Uterus (tissue), 4 donors: ENCODE results near the gene UPK1A. TPM values are rescaled to one million over a fixed set of nuclear protein-coding genes. Genes with fewer than 3 reads are reported as not detected.
A peak's percentile ranks its signal among the peaks of the same experiment; 100 is the strongest.

ENCODE experiments used
- DNase-seq, 2 donors: peaks; one replicate each; pipeline ENCODE4 v3.0.0-alpha.2; 2019 to 2020
- H3K27ac ChIP-seq, 2 donors: fragments of 200-600 bp; sonication (generic); 1 replicate in 1 of 2; 2 replicates in 1 of 2; pipeline ENCODE4 v1.5.1; 2016 to 2018
- H3K27me3 ChIP-seq, 2 donors: fragments of 200-600 bp; sonication (generic); one replicate each; pipeline ENCODE4 v1.5.1; 2018 to 2019; ENCODE audit warnings: control low read depth in 1 of 2
- H3K36me3 ChIP-seq, 2 donors: fragments of 200-600 bp; sonication (generic); one replicate each; pipeline ENCODE4 v1.5.1; 2019; ENCODE audit warnings: control low read depth in 1 of 2
- H3K4me1 ChIP-seq, 2 donors: fragments of 200-600 bp; sonication (generic); one replicate each; pipeline ENCODE4 v1.5.1; 2018 to 2019; ENCODE audit warnings: control low read depth in 1 of 2
- H3K4me3 ChIP-seq, 2 donors: fragments of 200-600 bp; sonication (generic); 1 replicate in 1 of 2; 2 replicates in 1 of 2; pipeline ENCODE4 v1.5.1; 2018 to 2019; ENCODE audit warnings: mild to moderate bottlenecking in 1 of 2
- H3K9me3 ChIP-seq, 2 donors: fragments of 200-600 bp; sonication (generic); one replicate each; pipeline ENCODE4 v1.5.1; 2019; ENCODE audit warnings: control low read depth in 1 of 2
- CTCF ChIP-seq, 4 experiments: fragments of 200-600 bp in 2 of 4; fragments of 450-650 bp in 2 of 4; sonication (generic) in 2 of 4; IDR thresholded peaks; one replicate each; pipeline ENCODE4 v1.5.1; 2016 to 2019; ENCODE audit warnings: antibody characterized with exemption in 4 of 4, mild to moderate bottlenecking in 2 of 4, moderate library complexity in 1 of 4
- POLR2A ChIP-seq, 2 donors: fragments of 450-650 bp; IDR thresholded peaks; one replicate each; pipeline ENCODE4 v1.6.1; 2016; ENCODE audit warnings: antibody characterized with exemption in 2 of 2, mild to moderate bottlenecking in 1 of 2, moderate library complexity in 1 of 2
- intact Hi-C: fragments of 100-400 bp; cut with DNase I; formaldehyde crosslinking; loops from one replicate; pipeline ENCODE4 v1.15.1; 2023; ENCODE audit warnings: low total_unique reads
- total RNA-seq, 4 donors: library from RNA; depleted of rRNA in 3 of 4; stranded (reverse); fragments of >200 nt in 3 of 4; gene quantifications; one replicate each; pipeline versions ENCODE4 v1.1.0 to v1.2.4, GENCODE V29; 2014 to 2023
- donor health status: DM: yes; HTN: yes; CAD: no.

UPK1A gene
- total RNA-seq, 4 donors from 2014 or later, result 0.91 TPM; not detected in 3

DNA sequence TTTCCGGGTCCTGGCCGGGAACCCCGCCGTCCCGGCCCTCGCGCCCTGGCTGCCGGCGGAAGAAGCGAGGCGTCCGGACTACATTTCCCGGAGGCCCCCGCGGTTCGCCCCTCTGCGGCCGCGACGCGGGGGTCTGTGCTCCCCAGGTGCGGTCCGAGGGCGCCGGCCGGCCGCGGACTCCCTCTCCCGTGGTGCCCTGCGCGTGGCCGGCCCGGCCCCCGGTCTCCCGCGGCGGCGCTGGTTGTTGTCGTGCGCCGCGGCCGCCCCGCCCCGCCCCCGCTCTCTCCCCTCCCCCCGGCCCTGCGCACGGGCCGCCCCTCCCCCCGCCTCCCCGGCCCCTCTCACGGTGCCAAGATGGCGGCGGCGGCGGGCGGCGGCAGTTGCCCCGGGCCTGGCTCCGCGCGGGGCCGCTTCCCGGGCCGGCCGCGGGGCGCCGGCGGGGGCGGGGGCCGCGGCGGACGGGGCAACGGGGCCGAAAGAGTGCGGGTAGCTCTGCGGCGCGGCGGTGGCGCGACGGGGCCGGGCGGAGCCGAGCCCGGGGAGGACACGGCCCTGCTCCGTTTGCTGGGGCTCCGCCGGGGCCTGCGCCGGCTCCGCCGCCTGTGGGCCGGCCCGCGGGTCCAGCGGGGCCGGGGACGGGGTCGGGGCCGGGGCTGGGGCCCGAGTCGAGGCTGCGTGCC lies 51.5 kb downstream of the UPK1A start, which contains the start of gene KMT2B:
KMT2B (plus strand) TSS at position 339 of the 680 bp plus-strand sequence; CDS start at position 355, 16 bp downstream.
- Histone ChIP-seq H3K27me3 (no peaks in the 10 kb centered on the region), H3K4me3 (peak within 1 kb of the TSS; percentile 72 to 85), H3K9me3 (no peaks in the 10 kb centered on the region), H3K27ac (peak within 1 kb of the TSS; percentile 90 to 92), H3K36me3 (no peaks in the 10 kb centered on the region), H3K4me1 (peaks cover 8 to 11% of the 10 kb centered on the region in 2 donors)
- TF ChIP-seq CTCF (IDR thresholded peaks at IDR 0.05) (no peak), POLR2A (IDR thresholded peaks at IDR 0.05) (peak; percentile 4 to 35)
- DNase-seq, result peak in 1 of 2 donors; percentile 95
- intact Hi-C loops, result loop anchor here (10.0 kb wide), 1 partner anchor 173 kb away; the partner anchor contains the start of gene TMEM147

DNA sequence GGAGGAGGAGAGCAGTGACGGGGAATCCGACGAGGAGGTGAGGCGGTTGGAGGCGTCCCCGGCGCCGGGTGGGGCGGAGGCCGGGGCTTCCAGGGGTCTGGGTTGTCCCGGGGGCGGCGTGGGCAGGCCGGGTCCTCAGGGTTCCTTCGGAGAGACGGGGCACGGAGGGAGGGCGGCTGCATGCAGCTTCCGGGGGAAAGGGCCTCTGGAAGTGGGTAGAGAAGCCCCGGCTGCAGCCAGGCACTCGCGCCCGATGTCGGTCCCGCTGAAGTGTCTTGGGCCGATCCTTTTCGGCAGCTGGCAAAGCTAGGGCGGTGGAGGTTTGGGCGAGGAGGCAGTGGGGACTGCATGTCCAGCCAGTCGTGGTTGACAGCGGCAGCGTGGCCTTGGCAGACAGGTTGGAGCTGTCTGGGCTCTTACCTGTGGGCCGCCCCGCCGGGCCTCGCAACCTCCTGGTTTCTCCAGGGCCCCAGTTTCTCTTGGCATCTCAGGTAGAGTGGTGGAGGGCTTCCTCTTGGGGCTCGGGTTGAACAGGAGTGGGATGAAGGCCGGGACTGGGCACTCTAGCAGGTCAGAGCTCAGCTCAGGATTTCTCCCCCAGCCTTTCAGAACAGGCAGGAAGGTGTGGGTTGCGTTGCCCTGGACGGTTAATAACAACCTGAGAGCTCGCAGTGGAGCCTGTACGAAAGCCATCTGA lies 52.2 kb downstream of the UPK1A start:
- peak overlapping the region; percentile 83 to 90 for H3K27ac ChIP-seq
- no peak for TF ChIP-seq POLR2A (IDR thresholded peaks at IDR 0.05)
- no peak for TF ChIP-seq CTCF (IDR thresholded peaks at IDR 0.05)
- peak; percentile 46 to 52 for DNase-seq
- no peaks in the 10 kb centered on the region for H3K9me3 ChIP-seq
- peaks cover 8 to 11% of the 10 kb centered on the region in 2 donors for H3K4me1 ChIP-seq
- intact Hi-C loops, result loop anchor here (10.0 kb wide), 1 partner anchor 174 kb away; the partner anchor contains the start of gene TMEM147
- peak overlapping the region; percentile 53 to 82 for H3K4me3 ChIP-seq
- H3K27me3 ChIP-seq, result no peaks in the 10 kb centered on the region
- H3K36me3 ChIP-seq, result no peaks in the 10 kb centered on the region

DNA sequence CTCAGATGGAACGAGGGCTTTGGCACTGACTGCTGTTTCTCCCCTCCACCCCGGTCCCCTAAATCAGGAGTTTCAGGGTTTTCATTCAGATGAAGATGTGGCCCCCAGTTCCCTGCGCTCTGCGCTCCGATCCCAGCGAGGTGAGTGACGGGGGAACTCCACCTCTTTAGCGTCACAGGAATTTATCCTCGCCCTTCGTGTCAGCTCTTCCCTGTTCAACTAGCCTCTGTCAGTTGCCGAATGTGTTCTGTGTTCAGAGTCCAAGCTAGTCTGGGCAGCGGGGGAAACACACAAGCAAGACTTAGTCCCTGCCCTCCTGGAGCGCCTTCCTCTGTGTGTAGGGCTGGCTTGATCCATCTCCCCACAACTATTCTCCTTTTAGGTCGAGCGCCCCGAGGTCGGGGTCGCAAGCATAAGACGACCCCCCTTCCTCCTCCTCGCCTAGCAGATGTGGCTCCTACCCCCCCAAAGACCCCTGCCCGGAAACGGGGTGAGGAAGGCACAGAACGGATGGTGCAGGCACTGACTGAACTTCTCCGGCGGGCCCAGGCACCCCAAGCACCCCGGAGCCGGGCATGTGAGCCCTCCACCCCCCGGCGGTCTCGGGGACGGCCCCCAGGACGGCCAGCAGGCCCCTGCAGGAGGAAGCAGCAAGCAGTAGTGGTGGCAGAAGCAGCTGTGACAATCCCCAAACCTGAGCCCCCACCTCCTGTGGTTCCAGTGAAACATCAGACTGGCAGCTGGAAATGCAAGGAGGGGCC lies 53.3 kb downstream of the UPK1A start:
- intact Hi-C loops, result loop anchor here (10.0 kb wide), 1 partner anchor 175 kb away; the partner anchor contains the start of gene TMEM147
- no peak overlapping the region for H3K27ac ChIP-seq
- no peaks in the 10 kb centered on the region for H3K9me3 ChIP-seq
- no peak for DNase-seq
- H3K27me3 ChIP-seq, result no peaks in the 10 kb centered on the region
- no peaks in the 10 kb centered on the region for H3K36me3 ChIP-seq
- peaks cover 8 to 11% of the 10 kb centered on the region in 2 donors for H3K4me1 ChIP-seq
- no peak overlapping the region for H3K4me3 ChIP-seq
- TF ChIP-seq POLR2A (IDR thresholded peaks at IDR 0.05) (no peak), CTCF (IDR thresholded peaks at IDR 0.05) (no peak)

DNA sequence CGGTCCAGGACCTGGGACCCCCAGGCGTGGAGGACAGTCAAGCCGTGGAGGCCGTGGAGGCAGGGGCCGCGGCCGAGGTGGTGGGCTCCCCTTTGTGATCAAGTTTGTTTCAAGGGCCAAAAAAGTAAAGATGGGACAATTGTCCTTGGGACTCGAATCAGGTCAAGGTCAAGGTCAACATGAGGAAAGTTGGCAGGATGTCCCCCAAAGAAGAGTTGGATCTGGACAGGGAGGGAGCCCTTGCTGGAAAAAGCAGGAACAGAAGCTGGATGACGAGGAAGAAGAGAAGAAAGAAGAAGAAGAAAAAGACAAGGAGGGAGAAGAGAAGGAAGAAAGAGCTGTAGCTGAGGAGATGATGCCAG lies 53.8 kb downstream of the UPK1A start:
- no peak for DNase-seq
- Histone ChIP-seq H3K36me3 (no peaks in the 10 kb centered on the region), H3K27ac (no peak overlapping the region), H3K27me3 (no peaks in the 10 kb centered on the region), H3K9me3 (no peaks in the 10 kb centered on the region), H3K4me1 (peaks cover 8 to 10% of the 10 kb centered on the region in 2 donors), H3K4me3 (no peak overlapping the region)
- TF ChIP-seq CTCF (IDR thresholded peaks at IDR 0.05) (no peak), POLR2A (IDR thresholded peaks at IDR 0.05) (no peak)
- intact Hi-C loops, result no loop called here
